Osteoblast (primary cell): ENCODE measurements around the gene MEAF6. TPM values are rescaled to one million over a fixed set of nuclear protein-coding genes. Genes with fewer than 3 reads are reported as not detected.
A peak's percentile ranks its signal among the peaks of the same experiment; 100 is the strongest.

Experiments used
- DNase-seq: peaks from one replicate; pipeline ENCODE4 v3.0.0; 2011; ENCODE audit warnings: low spot score, mixed read lengths; ENCODE audit not compliant: insufficient read length; ENCODE audit errors: missing footprints
- H2AFZ ChIP-seq: 2 replicates; pipeline ENCODE4 v1.6.0; 2011; ENCODE audit warnings: mild to moderate bottlenecking, low read length
- H3K27ac ChIP-seq: 2 replicates; pipeline ENCODE4 v1.5.1; 2011; ENCODE audit warnings: mild to moderate bottlenecking, low read depth, low read length, moderate library complexity
- H3K27me3 ChIP-seq: 2 replicates; pipeline ENCODE4 v1.6.0; 2012; ENCODE audit warnings: mild to moderate bottlenecking, control low read depth, inconsistent platforms, low read length, moderate library complexity; ENCODE audit not compliant: insufficient read depth
- H3K36me3 ChIP-seq: 2 replicates; pipeline ENCODE4 v1.5.1; 2011; ENCODE audit warnings: mild to moderate bottlenecking, low read length, control low read depth, moderate library complexity; ENCODE audit not compliant: insufficient read depth
- H3K4me1 ChIP-seq: 2 replicates; pipeline ENCODE4 v1.5.1; 2011; ENCODE audit warnings: mild to moderate bottlenecking, low read length, control low read depth, moderate library complexity; ENCODE audit not compliant: insufficient read depth
- H3K4me2 ChIP-seq: 2 replicates; pipeline ENCODE4 v1.6.0; 2011; ENCODE audit warnings: mild to moderate bottlenecking, low read length; ENCODE audit not compliant: insufficient read depth
- H3K4me3 ChIP-seq: fragments of 200-600 bp; sonication (generic); 3 replicates; pipeline ENCODE4 v1.5.1; 2012; ENCODE audit warnings: mild to moderate bottlenecking, low read length, inconsistent platforms; ENCODE audit not compliant: insufficient read depth
- H3K79me2 ChIP-seq: 2 replicates; pipeline ENCODE4 v1.6.0; 2012; ENCODE audit warnings: mild to moderate bottlenecking, low read length, control low read depth, inconsistent platforms; ENCODE audit not compliant: insufficient read depth
- H3K9me3 ChIP-seq: 2 replicates; pipeline ENCODE4 v1.5.1; 2011; ENCODE audit warnings: low read depth, low read length, control low read depth
- H4K20me1 ChIP-seq: 2 replicates; pipeline ENCODE4 v1.6.0; 2012; ENCODE audit warnings: mild to moderate bottlenecking, low read length, control low read depth; ENCODE audit not compliant: insufficient read depth
- CTCF ChIP-seq: IDR thresholded peaks from 2 replicates; pipeline ENCODE4 v1.5.1; 2011; ENCODE audit warnings: mild to moderate bottlenecking, low read depth, low read length, moderate library complexity; ENCODE audit errors: extremely low read depth
- total RNA-seq: library from RNA; depleted of rRNA; stranded (reverse); fragments of >200 nt; gene quantifications from 2 replicates; pipeline ENCODE4 v1.2.3, GENCODE V29; 2012

MEAF6 gene
- total RNA-seq, 1 donor = 64.1 TPM

DNA sequence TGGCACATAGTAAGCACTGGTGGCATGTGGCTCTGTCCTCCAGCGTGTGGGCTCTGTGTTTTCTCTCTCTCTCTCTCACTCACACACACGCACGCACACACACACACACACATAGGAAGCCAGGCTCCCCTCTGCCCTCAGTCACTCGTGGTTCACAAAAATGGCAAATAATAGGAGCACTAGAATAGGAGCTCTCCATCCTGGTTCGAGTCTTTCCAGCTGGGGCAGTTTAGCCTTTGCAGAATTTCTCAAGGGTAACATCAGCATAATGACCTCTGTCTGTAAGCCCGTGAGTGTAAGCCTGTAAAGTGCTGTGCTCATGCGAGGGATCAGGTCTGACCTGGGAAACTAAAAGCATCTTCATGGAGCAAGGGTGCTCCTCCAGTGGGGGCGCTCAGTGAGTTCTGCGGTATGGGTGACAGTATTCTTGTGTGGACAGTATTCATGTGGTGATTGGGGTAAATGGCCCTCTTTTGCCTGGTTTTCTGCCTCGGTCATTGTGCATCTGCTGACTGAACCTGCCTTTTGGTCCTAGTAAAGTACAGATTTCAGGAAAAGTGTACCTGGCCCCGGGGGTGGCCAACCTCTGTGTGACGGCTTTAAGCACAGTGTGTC lies 41.0 kb downstream of the MEAF6 start:
- peak overlapping the region; percentile 59 for H2AFZ ChIP-seq
- H4K20me1 ChIP-seq = peaks cover 10% of the 10 kb centered on the region
- peak overlapping the region; percentile 35 for H3K27ac ChIP-seq
- H3K9me3 ChIP-seq = no peaks in the 10 kb centered on the region
- H3K79me2 ChIP-seq = peaks cover 50% of the 10 kb centered on the region
- peaks cover 24% of the 10 kb centered on the region for H3K36me3 ChIP-seq
- H3K4me3 ChIP-seq = peak overlapping the region; percentile 79
- no peaks in the 10 kb centered on the region for H3K27me3 ChIP-seq
- DNase-seq = peak; percentile 92
- peak; percentile 18 for TF ChIP-seq CTCF
- peaks cover 67% of the 10 kb centered on the region for H3K4me1 ChIP-seq
- peak overlapping the region; percentile 94 for H3K4me2 ChIP-seq

- Histone ChIP-seq H3K27ac (peak overlapping the region; percentile 35), H3K4me2 (peak overlapping the region; percentile 94), H3K79me2 (peaks cover 45% of the 10 kb centered on the region), H3K4me3 (no peak overlapping the region), H3K9me3 (no peaks in the 10 kb centered on the region), H3K27me3 (no peaks in the 10 kb centered on the region), H3K36me3 (peaks cover 19% of the 10 kb centered on the region), H3K4me1 (peaks cover 62% of the 10 kb centered on the region), H4K20me1 (peaks cover 10% of the 10 kb centered on the region), H2AFZ (no peak overlapping the region)
- peak; percentile 66 for DNase-seq
- TF ChIP-seq CTCF = no peak
These were observed 41.6 kb downstream of the MEAF6 start for GRCh38 chr1:37472994-37473393.

DNA sequence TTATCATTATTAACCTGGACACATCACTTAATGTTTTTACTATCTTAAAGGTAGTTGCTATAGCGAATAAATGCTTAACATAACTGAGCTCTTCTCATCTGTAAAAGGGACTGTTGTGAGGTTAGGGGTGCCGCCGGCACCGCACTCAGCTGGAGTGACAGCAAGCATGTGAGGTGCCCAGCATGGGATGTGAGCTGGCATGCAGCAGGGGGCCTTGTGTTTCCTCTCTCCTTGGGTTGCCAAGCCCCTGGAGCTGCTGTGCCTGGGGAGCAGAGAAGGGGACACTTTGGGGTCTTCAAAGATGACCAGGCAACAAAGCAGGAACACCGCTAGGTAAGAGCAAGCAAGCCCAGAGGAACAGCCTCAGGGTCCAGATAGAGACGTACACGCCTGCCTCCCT lies 42.3 kb downstream of the MEAF6 start:
- Histone ChIP-seq H3K4me3 (peak overlapping the region; percentile 45), H3K9me3 (no peaks in the 10 kb centered on the region)

More for the DNA sequence above, 42.3 kb downstream of the MEAF6 start:
- H3K4me2 ChIP-seq = peak overlapping the region; percentile 79
- peaks cover 12% of the 10 kb centered on the region for H3K36me3 ChIP-seq
- peaks cover 10% of the 10 kb centered on the region for H4K20me1 ChIP-seq
- H3K27me3 ChIP-seq = no peaks in the 10 kb centered on the region
- no peak for DNase-seq
- TF ChIP-seq CTCF = no peak
- H3K27ac ChIP-seq = peak overlapping the region; percentile 81
- peaks cover 38% of the 10 kb centered on the region for H3K79me2 ChIP-seq
- peak overlapping the region; percentile 83 for H2AFZ ChIP-seq
- H3K4me1 ChIP-seq = peaks cover 55% of the 10 kb centered on the region
